ENCODE measurements around the gene RNF6.

The RNF6 gene

DNA sequence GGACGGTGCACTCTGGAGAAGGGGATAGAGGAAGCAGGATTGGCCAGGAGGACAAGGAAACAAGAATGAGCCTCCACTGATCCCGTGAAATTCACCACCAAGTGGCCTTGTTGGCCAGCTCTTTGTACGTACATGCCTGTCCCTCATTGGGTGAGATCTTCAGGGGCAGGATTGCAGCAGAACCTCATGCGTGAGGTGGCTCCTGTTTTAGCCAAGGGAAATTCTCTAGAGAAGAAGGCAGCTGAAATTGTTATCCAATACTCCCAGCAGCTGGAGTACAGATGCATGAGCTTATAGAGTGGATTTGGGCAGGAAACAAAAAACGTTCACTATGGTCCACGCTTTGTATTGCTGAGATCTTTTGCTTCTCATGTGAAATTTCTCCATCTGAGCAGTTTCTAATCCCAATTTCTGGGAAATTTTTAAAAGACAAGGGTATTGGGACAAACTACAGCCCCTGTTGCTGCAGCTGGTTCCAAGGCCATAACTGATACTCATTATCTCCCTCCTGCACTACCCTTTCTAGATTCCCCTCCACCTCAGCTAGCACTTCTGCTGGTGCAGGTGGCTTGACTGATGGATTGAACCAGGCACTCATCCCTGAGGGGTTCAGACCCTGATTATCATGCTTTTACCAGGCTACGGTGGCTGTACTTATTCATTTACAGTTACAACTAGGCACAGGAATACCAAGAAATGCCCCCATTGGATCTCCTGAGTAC lies 3.9 kb upstream of the RNF6 start:
- DNase-seq = no peak

DNA sequence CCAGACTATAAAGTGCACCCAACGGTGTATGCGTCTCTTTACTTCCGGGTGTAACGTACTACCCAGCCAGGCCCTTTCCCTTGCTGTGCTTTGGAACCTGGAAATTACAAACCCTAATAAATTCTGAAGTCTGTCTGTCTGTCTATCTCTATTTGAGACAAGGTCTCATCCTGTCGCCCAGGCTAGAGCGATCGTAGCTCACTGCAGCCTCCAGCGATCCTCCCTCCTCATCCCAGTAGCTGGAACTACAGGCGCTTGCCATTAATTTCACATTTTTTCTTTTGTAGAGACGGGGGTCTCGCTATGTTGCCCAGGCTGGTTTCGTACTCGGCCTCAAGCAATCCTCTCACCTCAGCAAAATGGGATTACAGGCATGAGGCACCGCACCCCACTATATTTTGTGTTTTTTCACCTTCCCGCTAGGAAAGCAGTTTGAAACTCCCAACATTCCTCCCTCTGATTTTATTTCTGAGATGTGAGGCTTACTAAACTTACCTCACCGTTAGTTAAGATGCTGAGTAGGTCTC lies 469 bp upstream of the RNF6 start:
- no peak for DNase-seq

DNA sequence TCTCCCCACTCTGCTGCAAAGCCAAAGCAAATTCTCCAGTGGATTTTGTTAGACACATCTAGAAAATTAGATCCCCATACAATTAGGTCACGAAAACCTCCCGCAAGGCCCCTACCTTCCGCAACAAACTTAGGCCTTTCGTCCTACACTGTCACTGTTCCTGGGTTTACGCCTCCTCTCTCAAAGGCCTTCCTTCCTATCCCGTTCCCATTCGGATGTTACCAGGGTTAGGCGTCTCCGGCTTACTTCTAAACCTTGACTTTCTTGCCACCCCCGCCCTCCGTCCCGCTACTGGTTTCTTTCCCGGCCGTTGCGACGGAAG lies 754 bp downstream of the RNF6 start:
- no peak for DNase-seq

DNA sequence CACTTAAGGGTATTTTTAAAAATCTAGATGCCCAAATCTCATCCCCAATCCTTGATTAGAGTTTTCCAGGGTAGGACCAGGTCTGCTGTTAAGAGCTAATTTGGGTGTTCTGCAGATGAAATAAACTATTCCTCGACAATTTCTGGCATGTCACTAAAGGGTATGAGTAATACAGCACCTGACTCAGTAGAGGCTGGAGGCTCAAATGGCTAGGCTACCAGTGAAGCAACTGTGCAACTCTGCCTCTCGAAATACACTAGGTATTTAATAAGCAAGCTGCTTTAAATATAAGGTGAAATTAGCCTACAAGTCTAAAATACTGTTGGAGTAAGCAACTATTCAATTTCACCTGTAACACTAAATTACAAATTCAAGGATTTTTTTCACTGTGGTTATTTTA lies 1.5 kb downstream of the RNF6 start:
- peak; percentile 37 to 55 (median 48) for DNase-seq

DNA sequence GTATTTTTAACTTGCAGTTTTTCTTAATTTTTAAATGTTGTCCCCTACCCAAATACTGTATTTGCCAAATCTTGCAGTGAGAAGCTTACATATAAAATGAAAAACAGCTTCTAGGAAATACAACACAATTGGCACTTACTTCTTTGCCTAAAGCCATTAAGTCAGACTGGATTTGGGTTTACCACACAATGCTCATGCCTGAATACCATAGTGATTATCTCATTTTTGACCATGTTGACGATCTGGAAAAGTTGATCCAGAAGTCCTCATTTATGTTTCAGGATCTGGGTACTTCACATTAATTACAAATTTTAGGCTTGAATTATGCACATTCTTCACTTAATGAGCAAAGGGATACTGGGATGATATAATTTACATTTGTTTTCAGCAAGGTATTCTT lies 2.4 kb downstream of the RNF6 start:
- no peak for DNase-seq

DNA sequence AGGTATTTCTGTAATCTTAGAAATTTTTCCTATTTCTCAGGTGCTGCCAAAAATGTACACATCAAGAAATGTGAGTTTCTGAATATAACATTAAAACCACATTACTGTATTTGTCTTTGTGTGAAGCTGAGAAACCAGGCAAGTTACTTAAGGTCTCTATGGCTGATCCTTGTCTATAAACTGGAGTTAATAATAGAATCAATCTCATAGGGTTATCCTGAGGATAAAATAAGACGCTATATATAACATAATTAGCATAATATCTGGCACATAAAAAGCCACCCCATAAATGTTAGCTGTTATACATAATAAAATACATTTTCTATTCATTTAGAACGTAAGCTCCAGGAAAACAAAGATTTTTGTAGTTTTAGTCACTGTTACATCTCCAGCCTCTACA lies 6.1 kb downstream of the RNF6 start:
- no peak for DNase-seq

DNA sequence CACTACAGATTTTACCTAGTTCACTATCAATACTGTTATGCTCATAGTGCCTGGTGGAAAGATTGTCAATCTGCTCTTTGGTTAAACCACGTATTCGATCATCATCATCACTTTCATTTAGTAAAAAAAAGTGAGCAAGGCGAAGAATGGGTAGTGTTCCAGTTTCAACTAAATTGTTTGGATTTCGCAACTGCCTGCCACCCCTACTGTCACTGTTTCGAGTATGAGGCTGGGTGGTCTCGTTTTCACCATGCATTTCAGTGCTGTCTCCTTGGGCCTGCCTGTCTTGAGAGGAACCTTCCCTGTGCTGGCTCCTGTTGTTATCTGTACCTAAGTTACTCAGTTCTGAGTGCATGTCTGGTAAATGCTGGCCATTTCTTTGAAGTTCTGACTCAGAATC lies 8.1 kb downstream of the RNF6 start:
- no peak for DNase-seq

DNA sequence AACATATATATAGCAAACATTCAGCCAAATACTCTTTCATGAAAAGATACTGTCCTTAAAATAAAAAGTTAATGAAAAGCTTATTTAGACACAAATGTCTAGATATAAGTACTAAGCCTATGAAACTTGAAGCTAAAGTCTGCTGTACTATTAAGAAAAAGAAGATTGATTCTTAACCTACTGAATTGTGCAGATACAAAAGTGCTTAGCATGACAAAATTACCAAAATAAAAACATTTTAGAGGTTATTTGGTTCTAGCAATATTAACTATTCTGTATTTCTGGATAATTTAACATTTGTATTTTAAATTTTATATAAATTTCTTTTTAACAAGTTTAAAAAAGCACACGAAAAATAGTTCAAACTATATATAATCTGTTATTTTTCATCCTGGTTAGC lies 8.8 kb downstream of the RNF6 start:
- DNase-seq = no peak

DNA sequence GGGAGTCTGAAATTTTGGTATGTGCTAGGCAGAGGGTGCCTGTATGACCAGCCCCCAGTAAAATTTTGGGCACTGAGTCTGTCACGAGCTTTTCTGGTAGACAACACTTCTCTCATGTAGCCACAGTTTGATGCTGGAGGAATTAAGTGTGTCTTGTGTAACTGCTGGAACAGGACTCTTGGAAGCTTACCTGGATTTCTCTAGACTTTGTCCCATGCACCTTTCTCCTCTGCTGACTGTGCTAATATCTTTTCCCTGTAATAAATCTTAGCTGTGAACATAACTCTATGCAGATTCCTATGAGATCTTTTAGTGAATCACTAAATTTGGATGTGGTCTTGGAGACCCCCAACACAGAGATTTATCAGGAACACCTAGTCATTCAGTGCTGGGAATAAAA lies 13.8 kb downstream of the RNF6 start:
- DNase-seq = no peak

DNA sequence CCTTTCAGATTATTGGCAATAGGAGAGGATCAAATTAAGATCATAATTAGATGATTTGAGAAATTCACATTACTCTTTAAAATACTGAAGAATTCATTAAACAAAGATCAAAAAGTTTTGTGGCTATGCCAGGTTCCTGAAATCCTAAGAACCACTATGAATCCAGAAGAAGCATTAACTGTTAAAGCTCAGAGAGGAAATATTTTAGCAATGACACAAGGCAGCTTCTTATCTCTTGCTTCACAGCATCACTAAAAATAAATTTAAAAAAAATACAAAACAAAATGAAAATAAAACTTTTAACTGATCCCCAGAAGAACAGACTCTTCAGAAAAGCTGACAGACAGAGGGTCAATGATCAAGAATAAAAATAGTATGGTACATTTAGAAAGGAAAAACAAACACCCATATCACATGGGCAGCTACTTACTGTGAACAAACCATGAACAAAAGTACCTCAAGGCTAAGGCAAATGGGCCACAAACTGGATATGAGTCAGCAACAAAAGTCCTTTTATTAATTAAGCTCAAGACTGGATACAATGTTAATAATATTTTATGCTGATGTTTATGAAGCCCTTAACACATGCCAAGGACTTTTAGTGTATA lies 19.6 kb downstream of the RNF6 start:
- DNase-seq = no peak

DNA sequence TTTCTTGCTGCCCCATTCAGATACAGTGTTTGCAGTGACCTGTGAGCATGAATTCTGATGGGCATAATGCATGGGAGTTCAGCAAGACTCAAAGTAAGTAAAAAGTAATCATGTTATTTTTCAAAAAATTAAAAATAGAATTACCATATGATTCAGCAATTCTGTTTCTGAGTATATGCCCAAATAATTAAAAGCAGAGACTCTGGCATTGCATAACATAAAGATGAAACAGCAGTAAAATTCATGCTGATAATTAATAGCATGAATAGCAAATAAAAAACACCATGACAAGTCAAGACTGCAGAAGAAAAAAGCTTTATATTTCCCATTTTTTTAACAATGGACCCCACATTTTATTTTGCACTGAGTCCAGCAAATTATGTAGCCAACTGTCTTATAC lies 21.3 kb downstream of the RNF6 start:
- no peak for DNase-seq

DNA sequence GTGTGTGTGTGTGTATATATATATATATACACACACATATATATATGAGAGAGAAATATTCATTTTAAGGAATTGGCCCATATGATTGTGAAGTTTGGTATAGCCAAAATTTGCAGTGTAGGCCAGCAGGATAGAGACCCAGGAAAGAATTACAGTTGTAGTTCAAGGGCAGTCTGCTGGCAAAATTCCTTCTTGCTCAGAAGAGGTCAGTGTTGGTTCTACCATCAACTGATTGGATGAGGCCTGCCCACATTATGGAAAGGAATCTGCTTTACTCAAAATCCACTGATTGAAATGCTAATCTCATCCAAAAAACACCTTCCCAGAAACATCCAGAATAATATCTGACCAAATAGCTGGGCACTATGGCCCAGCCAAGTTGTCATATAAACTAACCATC lies 24.0 kb downstream of the RNF6 start:
- DNase-seq = no peak

DNA sequence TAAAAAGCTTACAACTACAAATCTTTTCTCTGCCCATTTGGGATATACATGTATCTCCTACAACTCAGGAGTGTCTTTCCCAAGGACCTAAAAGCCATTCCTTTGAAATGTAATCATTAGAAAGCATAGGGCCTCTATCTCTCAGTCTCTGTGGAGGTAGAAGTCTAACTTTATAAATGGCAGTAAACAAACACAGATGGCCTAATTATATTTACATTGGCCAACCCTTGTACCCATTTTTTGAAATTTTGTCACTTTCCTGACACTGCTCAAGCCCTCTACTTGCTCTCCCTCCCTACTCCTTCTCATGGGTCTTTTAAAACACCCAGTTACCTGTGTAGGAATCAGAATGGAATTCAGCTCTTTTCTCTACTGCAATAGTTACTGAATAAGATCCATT lies 24.8 kb downstream of the RNF6 start:
- no peak for DNase-seq

DNA sequence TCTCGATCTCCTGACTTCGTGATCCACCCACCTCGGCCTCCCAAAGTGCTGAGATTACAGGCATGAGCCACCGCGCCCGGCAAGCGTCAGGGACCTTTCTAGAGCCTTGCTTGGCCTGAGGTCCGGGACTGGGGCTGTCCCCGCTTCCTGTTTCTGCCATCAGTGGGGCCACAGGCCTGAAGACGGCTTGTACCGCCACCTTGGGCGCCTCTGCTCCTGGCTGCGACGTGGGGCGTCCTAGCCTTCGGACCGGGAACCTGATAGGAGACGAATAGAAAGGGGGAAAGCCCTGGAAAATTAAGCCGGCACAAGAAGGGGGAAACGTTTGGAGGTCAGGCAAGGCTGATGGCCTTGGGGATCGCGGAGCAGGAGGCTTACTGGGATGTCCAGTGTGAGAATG lies 35.1 kb downstream of the RNF6 start:
- peak in 2 of 3 donors; percentile 21 to 26 for DNase-seq

DNA sequence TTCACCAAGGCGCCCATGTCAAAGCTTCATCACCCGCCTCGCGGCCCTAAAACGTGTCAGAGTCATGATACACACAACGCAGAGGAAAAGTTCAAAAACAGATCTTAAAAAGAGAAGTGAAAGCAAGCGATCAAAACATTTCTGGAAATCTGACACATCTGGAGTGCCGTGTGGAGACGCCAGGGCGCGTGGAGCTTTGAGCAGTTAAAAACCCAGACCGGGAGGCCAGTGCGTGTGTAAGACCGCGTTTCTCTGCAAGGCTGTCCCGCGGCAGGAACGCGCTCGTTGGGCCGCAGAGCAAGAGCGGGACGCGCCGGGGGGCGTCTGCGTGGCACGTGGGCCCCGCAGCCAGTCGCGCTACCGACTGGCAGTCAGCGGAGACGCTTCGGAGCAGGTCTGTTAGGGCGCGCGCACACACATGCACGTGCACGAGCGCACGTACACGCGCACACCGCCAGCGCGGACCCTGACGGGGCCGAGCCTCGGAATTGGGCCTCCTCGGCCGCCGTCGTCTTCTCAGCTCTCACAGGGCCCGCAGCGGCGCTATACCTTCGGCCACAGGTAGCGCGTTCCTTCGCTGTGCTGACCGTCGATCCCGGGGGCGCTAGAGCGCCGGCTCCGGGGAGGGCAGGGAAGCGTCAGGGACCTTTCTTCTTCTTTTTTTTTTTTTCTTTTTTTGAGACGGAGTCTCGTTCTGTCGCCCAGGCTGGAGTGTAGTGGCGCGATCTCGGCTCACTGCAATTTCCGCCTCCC lies 35.8 kb downstream of the RNF6 start:
- peak; percentile 90 to 95 (median 93) for DNase-seq

DNA sequence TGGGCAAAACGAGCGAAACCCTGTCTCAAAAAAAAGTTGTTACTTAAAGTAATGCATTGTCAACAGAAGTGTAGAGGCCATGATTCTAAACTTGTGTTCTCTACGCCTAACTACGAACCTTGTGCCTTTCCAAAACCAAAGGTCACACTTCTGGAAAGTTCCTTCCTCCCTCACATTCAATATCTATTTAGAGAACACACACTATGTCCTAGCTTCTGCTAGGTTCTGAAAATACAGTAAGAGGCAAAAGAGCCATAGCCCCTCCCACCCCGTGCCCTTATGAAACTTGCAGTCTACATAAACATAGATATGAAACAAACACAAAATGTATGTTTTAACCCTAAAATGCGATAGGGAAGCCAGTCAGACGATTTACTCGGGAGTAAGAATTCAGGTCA lies 36.4 kb downstream of the RNF6 start:
- DNase-seq = no peak

DNA sequence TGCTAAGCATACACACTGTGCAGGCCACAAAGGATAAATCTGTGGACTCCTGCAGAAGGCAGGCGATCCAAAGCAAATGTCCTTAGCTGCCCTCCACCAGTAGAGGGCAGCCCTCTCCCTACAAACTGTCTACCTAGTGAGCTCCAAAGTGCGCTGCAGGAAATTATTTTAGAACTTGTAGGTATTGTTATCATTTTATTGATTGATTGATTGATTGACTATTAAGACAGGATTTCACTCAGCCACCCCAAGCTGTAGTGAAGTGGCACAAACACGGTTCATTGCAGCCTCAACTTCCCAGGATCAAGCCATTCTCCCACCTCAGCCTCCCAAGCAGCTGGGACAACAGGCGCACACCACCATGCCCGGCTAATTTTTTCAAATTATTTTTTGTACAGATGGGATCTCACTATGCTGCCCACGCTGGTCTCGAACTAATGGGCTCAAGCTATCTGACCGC lies 37.3 kb downstream of the RNF6 start:
- DNase-seq = peak; percentile 75 to 80 (median 80)

DNA sequence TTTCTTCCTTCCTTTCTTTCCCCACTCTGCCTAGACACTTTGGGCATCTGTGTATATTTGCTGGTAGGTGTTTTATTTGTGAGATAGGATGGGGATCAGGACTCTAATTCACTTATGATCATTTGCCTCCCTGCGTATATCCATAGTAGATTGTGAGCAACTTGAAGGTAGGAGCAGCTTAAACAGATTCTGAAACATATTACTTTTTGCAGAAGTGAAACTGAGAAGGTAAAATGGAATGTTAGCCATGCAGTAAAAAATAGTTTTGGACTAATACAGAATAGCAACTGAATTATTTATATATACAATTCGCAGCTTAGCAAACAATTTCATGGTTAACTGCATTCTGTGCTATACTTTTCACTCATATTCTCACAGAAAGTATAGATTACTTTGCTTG lies 38.7 kb downstream of the RNF6 start:
- DNase-seq = peak in 1 of 3 donors; percentile 5

DNA sequence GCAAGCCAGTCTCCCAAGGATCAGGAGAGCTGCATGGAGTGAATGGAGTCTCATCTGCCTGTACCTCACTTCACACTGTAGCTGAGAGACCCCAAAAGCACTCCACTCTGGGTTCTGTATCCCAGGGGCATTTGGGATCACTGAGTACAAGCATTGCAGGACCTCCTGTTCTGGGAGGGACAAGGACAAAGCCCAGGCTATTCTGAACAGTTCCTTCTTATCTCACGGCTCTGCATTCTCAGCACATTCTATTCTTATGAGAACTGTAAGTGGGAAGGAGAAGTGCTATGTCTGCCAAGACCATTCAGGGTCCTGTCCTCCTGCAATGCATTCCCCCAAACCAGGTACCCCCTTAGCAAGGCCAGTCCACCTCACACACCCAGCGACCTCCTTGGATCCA lies 42.8 kb downstream of the RNF6 start:
- no peak for DNase-seq

DNA sequence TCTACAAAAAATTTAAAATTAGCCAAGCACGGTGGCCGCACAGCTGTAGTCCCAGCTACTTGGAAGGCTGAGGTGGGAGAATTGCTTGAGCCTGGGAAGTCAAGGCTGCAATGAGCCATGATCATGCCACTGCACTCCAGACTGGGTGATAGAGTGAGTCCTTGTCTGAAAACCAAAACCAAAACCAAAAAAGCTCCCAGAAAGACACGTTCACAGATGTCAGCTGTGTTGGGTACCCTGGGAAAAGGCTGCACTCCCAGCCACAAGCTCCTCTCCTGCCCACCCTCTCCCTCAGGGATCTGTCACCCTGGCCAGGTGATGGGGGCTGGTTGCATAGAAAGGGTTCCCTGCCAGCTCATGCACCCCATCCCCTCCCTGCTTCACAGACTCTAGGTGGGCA lies 53.3 kb downstream of the RNF6 start:
- no peak for DNase-seq

DNA sequence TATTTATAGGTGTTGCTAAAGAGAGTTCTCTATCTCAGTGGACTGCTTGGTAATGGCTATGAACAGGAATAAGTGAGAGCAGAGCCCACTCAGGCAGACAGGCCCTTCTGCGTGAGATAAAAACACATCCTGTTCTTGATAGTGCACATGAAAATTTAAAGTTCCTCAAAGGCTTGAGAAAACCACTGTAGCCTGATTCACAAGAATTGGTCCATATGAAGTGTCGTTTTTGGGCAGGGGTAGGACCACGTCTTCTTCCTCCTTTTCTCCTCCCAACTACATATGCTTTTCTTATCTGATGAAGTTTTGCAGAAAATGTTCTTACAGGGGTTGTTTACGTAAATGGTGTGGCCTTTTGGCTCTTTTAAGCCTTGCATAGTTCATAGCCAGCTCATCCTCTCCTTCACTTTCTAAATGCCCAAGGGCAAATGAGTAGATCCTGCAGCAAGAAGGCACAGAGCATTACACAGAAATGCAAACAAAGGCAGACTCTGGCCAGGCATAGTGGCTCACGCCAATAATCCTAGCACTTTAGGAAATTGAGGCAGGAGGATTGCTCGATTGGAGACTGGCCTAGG lies 53.8 kb downstream of the RNF6 start:
- no peak for DNase-seq

DNA sequence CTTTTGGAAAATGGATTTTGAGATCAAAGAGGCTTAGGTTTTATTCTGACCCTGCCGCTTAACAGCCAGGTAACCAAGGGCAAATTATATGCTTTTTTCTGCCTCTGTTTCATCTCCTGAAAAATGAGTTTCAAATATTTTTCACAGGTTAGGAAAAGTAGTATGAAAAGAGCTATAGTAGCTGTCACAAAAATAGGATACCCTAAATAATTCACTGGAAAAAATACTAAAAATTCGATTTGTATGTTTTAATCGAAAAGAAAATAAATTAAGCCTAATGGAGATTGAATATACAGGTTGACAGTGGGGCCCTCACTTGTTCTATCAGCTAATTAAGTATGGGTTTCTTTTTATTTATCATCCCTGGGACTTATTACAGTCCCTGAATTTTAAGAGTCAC lies 58.3 kb downstream of the RNF6 start:
- no peak for DNase-seq

Measured in suppressor macrophage treated with lipopolysaccharide for 1 hour (primary cell).